HG02943 (cell line): ENCODE results near the gene PCGF2.

Source experiments
- ATAC-seq: cut with Tn5 transposase; IDR thresholded peaks from one replicate; pipeline ENCODE4 v1.9.1; 2021; ENCODE audit warnings: mild to moderate bottlenecking, low read depth, moderate library complexity; ENCODE audit not compliant: unreplicated experiment

The PCGF2 gene

DNA sequence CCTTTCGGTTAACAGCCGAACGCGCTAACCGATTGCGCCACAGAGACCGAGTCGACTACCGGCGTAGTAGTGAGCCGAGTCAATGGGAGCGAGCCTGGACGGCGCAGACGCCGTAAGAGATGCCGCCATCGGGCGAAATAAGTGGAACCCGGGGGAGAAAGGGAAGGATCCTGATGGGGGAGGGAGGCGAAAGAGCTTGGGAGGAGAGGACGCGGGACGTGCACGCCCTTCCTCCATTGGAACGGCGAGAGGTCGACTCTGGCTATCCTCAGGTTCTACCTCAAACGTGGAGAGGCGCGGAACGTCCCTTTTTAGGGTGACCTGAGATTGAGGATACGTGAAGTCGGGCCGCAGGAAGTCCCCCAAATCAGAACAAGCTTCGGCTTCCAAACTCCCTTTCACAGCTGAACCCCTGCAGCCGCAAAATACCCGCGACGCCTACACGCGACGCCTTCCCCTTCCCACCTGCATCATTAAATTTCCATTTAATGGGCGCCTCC lies 3.7 kb upstream of the PCGF2 start:
- ATAC-seq: no peak

GRCh38 chr17:38751144-38751807 lies 3.1 kb upstream of the PCGF2 start:
- ATAC-seq: no peak

DNA sequence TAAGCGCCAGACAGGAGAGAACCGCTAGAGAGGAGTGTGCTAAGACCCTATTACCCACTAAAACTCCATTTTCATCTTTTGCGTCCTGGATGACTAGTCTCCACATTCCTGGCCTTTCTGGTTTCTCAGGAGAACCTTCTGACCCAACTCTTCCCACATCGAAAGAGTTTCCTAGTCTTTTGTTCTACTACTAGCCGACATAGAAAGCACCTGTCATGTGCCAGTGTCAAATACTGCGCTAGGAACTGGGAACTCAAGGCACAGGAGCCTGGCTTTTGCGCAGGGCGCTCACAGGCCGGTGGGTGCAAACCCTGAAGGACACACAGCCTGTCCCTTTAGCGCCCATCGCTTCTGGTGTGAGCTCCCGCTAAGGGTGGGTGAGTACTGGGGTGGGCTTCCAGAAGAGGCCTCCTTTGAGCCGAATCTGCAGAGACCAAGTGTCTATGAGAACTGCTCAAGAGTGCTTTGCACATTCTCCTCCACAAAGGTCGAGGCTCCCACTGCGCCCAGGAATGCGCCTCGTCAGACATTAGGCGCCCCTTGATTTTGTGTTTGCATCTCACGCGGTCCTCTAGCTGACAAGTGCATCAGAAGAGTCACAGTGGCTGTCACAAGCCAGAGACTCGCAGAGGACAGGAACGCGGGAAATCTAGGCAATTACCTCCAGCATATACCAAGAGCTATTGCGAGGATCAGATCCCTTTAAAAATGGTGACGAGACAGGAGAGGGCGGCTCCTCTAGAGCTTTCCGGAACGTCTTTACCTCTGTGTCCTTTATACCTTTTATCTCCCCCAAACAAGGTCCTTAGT lies 2.4 kb upstream of the PCGF2 start:
- ATAC-seq: no peak

- no peak for ATAC-seq
These were observed 1.8 kb upstream of the PCGF2 start for GRCh38 chr17:38750044-38750311.

DNA sequence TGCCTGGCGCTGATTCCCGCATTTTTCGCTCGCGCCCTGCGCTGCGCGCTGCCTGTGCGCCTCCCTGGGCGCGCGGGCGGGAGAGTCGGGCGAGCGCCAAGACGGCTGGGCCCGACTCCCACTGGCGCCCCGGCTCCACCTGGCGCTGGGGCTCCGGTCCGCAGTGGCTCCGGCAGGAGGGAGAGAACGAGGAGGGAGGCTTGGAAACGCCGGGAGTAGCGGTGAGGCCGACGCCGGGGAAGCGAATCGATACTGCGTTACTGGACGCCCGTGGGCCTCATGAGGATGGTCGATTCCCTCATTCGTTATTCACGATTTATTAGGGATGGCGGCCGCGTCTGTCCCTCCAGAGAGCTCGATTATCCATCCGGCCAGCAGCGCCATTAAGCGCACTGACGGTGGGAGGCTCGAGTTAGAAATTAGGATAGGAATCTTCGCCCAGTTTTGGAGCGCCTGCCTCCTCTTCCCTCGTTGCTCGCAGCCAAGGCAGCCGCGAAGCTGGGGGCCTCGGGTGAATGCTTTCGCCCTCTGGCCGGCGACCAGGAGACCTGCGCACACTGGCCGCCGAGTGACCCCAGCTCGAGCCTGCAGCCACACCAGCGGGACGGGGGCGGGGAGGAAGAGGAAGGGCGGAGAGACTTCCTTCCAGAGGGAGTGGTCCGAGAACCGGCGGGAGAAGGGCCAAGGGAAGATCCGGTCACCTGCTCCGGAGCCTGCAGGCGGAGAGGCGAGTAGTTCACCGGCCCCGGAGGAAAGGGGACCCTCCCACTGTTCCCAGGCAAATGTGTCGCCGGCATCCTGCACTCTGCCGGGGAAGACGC lies 1.3 kb upstream of the PCGF2 start:
- no peak for ATAC-seq

GRCh38 chr17:38748892-38749222 lies 721 bp upstream of the PCGF2 start:
- ATAC-seq: no peak

DNA sequence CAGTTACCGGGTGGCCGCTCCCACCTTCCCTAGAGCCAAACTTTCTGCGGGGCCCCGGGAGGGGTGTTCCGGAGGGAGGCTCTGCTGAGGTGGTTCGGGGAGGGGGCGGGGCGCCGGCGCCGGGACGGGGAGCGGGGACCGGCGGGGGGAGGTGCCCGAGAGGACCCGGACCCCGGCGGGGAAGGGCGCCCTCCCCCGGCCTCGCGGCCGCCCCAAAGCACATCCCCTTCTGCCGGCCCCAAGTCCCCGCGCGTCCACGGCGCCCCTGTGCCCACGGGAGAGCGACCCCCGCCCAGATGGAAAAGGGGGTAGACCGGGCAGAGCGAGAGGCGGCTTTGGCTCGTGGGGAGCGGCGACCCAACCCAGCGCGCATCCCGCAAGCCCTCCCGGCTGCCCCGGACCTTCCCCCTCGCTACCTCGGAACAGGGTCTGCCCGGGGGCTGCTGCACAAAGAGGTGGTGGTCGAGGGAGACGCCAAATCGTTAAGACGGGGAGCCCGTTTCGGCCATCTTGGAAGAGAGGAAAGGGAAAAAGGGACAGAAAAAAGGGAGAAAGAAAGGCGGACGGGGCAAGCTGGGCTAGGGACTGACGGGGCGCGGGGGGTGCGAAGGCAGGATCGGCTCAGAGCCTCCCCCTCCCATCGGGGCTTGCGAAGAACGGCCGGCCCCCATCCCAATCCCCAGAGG lies 530 bp downstream of the PCGF2 start:
- no peak for ATAC-seq

GRCh38 chr17:38746849-38747462 lies 1.2 kb downstream of the PCGF2 start:
- ATAC-seq: no peak

DNA sequence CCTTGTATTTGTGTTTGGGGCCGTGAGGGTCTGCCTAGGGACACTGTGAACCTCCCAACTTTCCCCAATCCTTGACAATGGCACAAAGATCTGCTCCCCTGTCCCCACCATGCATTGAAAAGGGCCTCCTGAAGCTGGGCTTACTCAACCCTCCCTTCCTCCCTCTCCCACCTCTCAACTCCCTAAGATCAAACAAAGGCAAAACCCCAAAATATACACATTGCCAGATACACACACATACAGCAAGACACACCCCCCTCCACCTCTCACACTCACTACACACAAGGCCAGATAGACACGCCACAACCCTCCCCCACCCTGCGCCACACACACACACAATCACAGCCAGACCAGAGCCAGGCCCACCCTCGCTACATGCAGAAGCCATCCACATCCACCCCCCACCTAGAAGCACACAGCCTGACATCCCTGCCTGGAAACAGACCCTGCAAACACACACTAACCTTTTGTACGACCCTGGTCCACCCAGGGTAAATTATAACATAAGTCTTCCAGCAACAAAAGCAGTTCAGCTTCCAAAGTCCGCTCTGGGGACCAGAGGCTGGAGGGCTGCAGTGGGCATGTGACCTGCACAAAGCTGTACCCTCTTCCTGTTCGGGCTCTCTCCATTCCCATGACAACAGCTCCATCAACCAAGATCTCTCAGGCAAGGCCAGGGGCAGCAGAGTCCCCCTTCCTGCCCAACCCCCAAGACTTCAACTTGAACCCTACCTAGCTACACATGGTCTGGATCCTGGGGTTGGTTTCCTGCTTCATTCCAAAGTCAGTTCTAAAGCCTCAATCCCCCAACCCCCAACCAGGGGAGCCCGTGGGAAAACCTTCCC lies 1.9 kb downstream of the PCGF2 start:
- ATAC-seq: no peak

GRCh38 chr17:38745545-38745944 lies 2.6 kb downstream of the PCGF2 start:
- ATAC-seq: no peak

- ATAC-seq: no peak
These were observed 4.5 kb downstream of the PCGF2 start for GRCh38 chr17:38743556-38744171.

- no peak for ATAC-seq
These were observed 5.5 kb downstream of the PCGF2 start for GRCh38 chr17:38742411-38743308.

DNA sequence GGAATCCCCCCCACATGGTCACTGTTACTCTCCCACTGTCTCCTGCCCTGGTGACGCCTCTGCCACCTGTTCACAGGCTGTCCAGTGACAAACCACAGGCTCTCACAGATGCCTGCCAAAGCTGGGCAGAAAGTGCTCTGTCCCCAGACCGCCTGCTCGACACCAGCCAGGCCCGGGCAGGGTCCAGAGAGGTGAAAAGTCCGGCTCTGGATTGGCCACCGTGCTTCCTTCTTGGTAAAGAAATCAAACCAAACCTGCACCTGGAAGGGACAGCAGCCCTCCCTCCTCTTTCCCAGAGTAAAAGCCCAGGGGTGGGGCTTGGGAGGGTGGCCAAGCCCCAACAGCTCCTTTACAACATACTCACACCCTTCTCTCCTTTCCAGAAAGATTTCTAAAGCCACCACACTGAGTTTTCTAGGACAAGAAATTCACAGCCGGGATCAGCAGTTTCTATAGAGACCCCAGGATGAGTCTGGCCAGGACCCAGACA lies 6.2 kb downstream of the PCGF2 start:
- ATAC-seq: no peak

GRCh38 chr17:38741461-38741860 lies 6.7 kb downstream of the PCGF2 start:
- no peak for ATAC-seq

GRCh38 chr17:38740806-38741205 lies 7.3 kb downstream of the PCGF2 start:
- no peak for ATAC-seq

DNA sequence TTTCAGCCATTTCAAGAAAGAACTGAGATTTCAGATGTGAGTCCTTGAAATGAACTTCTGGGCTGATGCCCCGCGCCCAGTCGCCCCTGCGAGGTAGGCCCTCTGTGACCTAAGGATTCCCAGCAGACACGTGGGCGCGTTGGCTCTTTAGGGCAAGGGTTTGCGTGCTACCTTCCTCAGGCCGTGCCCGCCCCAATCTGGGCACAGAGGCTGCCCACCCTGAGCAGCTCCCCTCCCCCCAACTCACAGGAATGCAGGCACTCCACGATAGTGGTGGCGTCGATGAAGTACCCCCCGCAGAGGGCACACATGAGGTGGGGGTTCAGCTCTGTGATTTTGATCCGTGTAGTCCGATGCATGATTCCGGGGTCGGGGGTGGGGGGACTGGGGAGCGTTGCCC lies 8.1 kb downstream of the PCGF2 start:
- no peak for ATAC-seq

- no peak for ATAC-seq
These were observed 8.8 kb downstream of the PCGF2 start for GRCh38 chr17:38739305-38739704.

DNA sequence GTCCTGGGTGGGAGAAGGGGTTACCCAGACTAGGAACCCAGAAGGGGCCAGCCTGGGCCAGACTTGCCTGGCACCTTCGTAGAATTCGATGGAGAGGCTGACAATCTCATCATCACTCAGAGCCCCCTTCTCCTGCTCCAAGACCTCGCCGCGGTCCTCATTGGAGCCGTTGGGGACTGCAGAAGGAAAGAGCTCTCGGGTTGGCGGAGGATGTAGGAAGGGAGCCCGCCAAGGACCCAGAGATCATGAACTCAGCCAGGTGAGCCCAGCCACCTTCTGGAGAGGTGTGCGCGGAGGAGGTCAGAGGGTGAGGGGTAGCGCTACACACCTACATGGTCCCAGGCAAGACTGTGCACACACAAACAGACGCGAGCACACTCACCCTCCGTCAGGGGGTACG lies 9.4 kb downstream of the PCGF2 start:
- ATAC-seq: no peak
